MCF 10A (cell line): Measurements from ENCODE around the gene CAPN9. TPM values are rescaled to one million over a fixed set of nuclear protein-coding genes. Genes with fewer than 3 reads are reported as not detected.

ENCODE experiments used
- BruUV-seq: library from RNA; stranded (reverse); fragments of 400-500 nt; replicated peaks from 2 replicates; lab custom pipeline; 2021; lab: Mats Ljungman, UMichigan
- CTCF ChIA-PET: fragments of 300-600 bp; sonication (Branson Sonifier 250); formaldehyde crosslinking; extraction: SDS; loops from one replicate; lab custom pipeline; 2021; ENCODE audit warnings: antibody characterized with exemption, inconsistent platforms; lab: Yijun Ruan, JAX
- POLR2A ChIA-PET: fragments of 300-600, 350-650 bp; sonication (Branson Sonifier 250); formaldehyde crosslinking; extraction: SDS; loops from one replicate; lab custom pipeline; 2020; ENCODE audit warnings: antibody characterized with exemption, inconsistent platforms; lab: Yijun Ruan, JAX
- DNase-seq: peaks from one replicate; pipeline ENCODE4 v3.0.0-alpha.2; 2018; ENCODE audit not compliant: unreplicated experiment
- H3K27ac Mint-ChIP-seq: one replicate; pipeline ENCODE4 v1.8.0; 2022; ENCODE audit warnings: mild to moderate bottlenecking, low read depth, mixed read lengths; ENCODE audit not compliant: unreplicated experiment
- H3K27me3 Mint-ChIP-seq: one replicate; pipeline ENCODE4 v1.8.0; 2022; ENCODE audit warnings: mixed read lengths; ENCODE audit not compliant: insufficient read depth, unreplicated experiment
- H3K36me3 Mint-ChIP-seq: one replicate; pipeline ENCODE4 v1.8.0; 2022; ENCODE audit warnings: mild to moderate bottlenecking, moderate library complexity, mixed read lengths; ENCODE audit not compliant: insufficient read depth, unreplicated experiment
- H3K4me1 Mint-ChIP-seq: one replicate; pipeline ENCODE4 v1.8.0; 2022; ENCODE audit warnings: mixed read lengths; ENCODE audit not compliant: insufficient read depth, unreplicated experiment
- H3K4me3 Mint-ChIP-seq: one replicate; pipeline ENCODE4 v1.8.0; 2022; ENCODE audit warnings: mild to moderate bottlenecking, moderate library complexity, mixed read lengths; ENCODE audit not compliant: unreplicated experiment
- H3K9me3 Mint-ChIP-seq: one replicate; pipeline ENCODE4 v1.8.0; 2022; ENCODE audit warnings: mixed read lengths; ENCODE audit not compliant: unreplicated experiment
- intact Hi-C: fragments of 100-400 bp; cut with micrococcal nuclease; formaldehyde crosslinking; loops from 2 replicates; pipeline ENCODE4 v1.14.1; 2022
- total RNA-seq: library from RNA; stranded (reverse); gene quantifications from 2 replicates; pipeline ENCODE4 v1.2.3, GENCODE V29; 2022
- TF ChIP-seq, protein P1 (sequence below): fragments of 200-600 bp; IDR thresholded peaks from one replicate; pipeline ENCODE4 v1.8.0; 2022; ENCODE audit warnings: antibody characterized with exemption, mild to moderate bottlenecking; ENCODE audit not compliant: unreplicated experiment

Gene CAPN9
- total RNA-seq, 1 experiment from 2014 or later: not detected

DNA sequence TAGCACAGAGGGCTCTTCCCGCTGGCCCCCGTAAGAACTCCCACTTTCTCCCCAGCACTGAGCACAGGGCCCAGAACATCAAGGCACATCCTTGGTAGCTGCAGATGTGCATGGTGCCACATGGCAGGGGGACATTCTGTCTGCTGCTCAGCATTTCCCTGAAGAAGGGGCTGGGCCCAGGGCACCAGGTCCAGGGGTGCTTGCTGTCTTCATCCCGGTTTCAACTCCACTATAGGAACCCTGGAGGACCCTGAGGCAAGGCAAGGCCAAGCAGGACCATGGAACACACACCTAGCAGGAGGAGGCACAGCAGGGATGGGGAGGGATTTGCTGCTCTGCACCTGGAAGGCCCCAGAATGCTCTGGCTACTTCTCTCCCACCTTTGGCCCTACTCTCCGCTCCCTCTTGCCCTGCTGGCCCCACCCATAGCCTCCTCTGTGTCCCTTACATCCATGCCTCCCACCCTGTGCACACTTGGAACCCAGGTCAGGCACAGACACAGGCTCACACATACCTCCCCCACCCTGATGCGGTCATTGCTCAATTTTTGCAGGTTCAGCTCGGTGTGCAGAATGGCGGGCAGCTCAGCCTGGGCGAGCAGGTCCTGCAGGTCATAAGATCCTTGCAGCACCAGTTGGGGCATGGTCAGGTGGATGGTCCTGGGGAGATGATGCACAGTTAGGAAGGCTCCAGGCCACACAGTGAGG, 43.4 kb upstream of the CAPN9 start:
- POLR2A ChIA-PET: no interaction called here
- H3K9me3 Mint-ChIP-seq: no peaks in the 10 kb centered on the region
- peaks cover 7% of the 10 kb centered on the region for H3K4me1 Mint-ChIP-seq
- H3K4me3 Mint-ChIP-seq: no peak overlapping the region
- H3K27me3 Mint-ChIP-seq: peaks cover 14% of the 10 kb centered on the region
- BruUV-seq: no TSS peak
- CTCF ChIA-PET: interaction anchor here (0.6 to 1.5 kb wide), 2 partner anchors 12 to 350 kb away, joined by 3 read pairs; no protein-coding TSS in a partner anchor
- no peak overlapping the region for H3K27ac Mint-ChIP-seq
- H3K36me3 Mint-ChIP-seq: no peaks in the 10 kb centered on the region
- DNase-seq: no peak
- TF ChIP-seq, protein P1, sequence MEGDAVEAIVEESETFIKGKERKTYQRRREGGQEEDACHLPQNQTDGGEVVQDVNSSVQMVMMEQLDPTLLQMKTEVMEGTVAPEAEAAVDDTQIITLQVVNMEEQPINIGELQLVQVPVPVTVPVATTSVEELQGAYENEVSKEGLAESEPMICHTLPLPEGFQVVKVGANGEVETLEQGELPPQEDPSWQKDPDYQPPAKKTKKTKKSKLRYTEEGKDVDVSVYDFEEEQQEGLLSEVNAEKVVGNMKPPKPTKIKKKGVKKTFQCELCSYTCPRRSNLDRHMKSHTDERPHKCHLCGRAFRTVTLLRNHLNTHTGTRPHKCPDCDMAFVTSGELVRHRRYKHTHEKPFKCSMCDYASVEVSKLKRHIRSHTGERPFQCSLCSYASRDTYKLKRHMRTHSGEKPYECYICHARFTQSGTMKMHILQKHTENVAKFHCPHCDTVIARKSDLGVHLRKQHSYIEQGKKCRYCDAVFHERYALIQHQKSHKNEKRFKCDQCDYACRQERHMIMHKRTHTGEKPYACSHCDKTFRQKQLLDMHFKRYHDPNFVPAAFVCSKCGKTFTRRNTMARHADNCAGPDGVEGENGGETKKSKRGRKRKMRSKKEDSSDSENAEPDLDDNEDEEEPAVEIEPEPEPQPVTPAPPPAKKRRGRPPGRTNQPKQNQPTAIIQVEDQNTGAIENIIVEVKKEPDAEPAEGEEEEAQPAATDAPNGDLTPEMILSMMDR: no peak
- intact Hi-C loops: no loop called here

- ChIA-PET POLR2A (interaction anchor here (1.0 kb wide), 1 partner anchor 10 kb away, joined by 3 read pairs; no protein-coding TSS in a partner anchor), CTCF (interaction anchor here (1.5 kb wide), 1 partner anchor 11 kb away, joined by 3 read pairs; no protein-coding TSS in a partner anchor)
- no peak for DNase-seq
- Mint-ChIP-seq H3K9me3 (no peaks in the 10 kb centered on the region), H3K27me3 (peaks cover 14% of the 10 kb centered on the region), H3K4me1 (peaks cover 11% of the 10 kb centered on the region), H3K4me3 (no peak overlapping the region), H3K27ac (no peak overlapping the region), H3K36me3 (no peaks in the 10 kb centered on the region)
- TF ChIP-seq, protein P1: no peak
- no TSS peak for BruUV-seq
- intact Hi-C loops: no loop called here
Measured at GRCh38 chr1:230704830-230705229, 42.4 kb upstream of the CAPN9 start.

DNA sequence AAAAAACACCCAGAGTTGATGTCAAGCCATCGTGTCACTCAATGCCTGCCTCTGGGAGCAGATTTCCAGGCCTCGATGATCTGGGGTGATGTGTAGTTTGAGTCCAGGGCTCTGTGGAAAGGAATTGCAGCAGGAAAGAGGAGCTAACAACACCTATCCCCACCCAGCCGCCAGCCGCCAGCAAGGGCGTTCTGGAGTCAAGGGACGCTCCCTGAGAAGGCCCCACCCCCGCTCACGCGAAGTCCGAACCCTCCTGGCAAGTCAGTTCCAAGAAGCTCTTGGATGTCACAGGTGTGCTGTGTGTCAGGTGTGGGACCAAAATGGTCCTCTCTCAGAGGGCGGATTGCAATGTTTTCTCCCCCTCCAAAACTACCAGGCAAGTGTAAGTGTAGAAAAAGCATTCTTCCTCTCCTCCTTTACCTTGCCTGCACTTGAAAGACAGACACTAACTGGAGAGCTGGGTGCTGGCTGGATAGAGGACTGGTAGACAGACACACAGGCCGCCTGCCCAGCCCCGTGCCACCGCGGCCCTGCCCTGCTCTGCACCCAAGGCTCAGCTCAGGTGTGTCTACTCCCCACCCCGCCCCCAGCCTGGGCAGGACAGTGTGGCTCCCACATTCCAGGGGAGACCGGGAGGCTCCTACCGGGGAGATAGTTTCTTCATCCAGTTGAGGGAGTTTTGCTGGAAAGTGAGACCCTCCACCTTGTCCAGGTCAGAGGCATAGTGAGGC, 41.7 kb upstream of the CAPN9 start:
- H3K4me3 Mint-ChIP-seq: no peak overlapping the region
- H3K36me3 Mint-ChIP-seq: no peaks in the 10 kb centered on the region
- peaks cover 11% of the 10 kb centered on the region for H3K4me1 Mint-ChIP-seq
- no peak for DNase-seq
- peaks cover 12% of the 10 kb centered on the region for H3K27me3 Mint-ChIP-seq
- H3K9me3 Mint-ChIP-seq: no peaks in the 10 kb centered on the region
- no peak overlapping the region for H3K27ac Mint-ChIP-seq
- TF ChIP-seq, protein P1: no peak
- BruUV-seq: no TSS peak
- CTCF ChIA-PET: interaction anchor here (1.5 kb wide), 1 partner anchor 11 kb away, joined by 3 read pairs; no protein-coding TSS in a partner anchor
- POLR2A ChIA-PET: interaction anchor here (1.0 kb wide), 1 partner anchor 10 kb away, joined by 3 read pairs; no protein-coding TSS in a partner anchor
- intact Hi-C loops: no loop called here
